Keratinocyte (primary cell): ENCODE results near the gene CPEB4.

Source experiments
- CTCF ChIP-seq, 3 experiments: IDR thresholded peaks in 1 of 3; conservative IDR thresholded peaks in 1 of 3; optimal IDR thresholded peaks in 1 of 3; 2 replicates in 2 of 3; 3 replicates in 1 of 3; pipeline versions ENCODE3 to v1.5.1; 2011; ENCODE audit warnings: low read length in 3 of 3, mild to moderate bottlenecking in 3 of 3, moderate library complexity in 2 of 3, control low read depth in 1 of 3, inconsistent platforms in 1 of 3; ENCODE audit not compliant: insufficient read depth in 2 of 3; ENCODE audit errors: extremely low read depth in 1 of 3
- EZH2 ChIP-seq: IDR thresholded peaks from one replicate; pipeline ENCODE4 v1.6.1; 2012; ENCODE audit warnings: inconsistent platforms, mild to moderate bottlenecking, low read length, moderate library complexity

- TF ChIP-seq EZH2, result no peak
- TF ChIP-seq CTCF (optimal IDR thresholded peaks at IDR 0.05 in 1 of 3, IDR thresholded peaks at IDR 0.05 in 1 of 3, conservative IDR thresholded peaks at IDR 0.05 in 1 of 3; ENCODE audit: extremely low read depth in 1 of 3, insufficient read depth in 2 of 3, low read length in 3 of 3), result no peak
Measured at GRCh38 chr5:173880306-173880985, 7.7 kb upstream of the CPEB4 start.
